Activated CD8-positive, alpha-beta memory T cell treated with anti-CD3 and anti-CD28 coated beads, Interleukin-2, amount 50 U/mL, for 1 hour (primary cell): ENCODE measurements around the gene ILF3.
"Not testable (repeated sequence)": the region's sequence is repeated elsewhere in the genome, so short reads cannot be mapped to it uniquely, and the experiment has no call there.

Source experiments
- DNase-seq: peaks from one replicate; pipeline ENCODE4 v3.0.0-alpha.2; 2020; ENCODE audit errors: extremely low read depth

ILF3 gene

DNA sequence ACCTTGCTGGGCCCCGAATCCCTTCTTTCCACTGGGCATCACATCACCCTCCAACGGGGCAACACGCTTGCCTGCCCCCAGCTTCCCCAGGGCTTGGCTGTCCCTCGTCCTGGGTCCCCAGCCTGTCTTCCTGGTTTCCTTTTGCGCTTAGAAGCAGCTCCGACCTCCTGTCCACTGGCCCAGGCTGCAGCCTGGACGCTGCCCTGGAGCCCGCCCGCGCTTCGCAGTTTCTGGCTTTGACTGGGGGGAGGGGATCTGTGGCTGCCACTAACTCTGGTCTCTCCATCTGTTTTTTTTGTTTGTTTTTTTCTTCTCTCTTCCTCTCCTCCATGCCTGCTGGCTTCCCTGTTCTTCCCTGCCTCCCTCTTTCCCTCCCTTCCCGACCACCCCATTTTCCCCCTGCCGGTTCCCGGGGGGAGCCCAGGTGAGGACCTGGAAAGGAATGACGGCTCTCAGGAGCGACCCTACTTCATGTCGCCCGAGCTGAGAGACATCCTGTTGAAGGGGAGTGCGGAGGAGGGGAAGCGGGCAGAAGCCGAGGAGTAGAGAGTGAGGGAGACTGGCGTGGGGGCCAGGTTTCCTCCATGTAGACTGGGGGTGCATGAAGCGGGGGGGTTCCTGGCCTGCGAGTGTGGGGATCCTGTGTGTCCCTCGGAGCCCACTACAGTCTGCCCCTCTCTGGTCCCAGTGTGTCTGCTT, 11.5 kb upstream of the ILF3 start:
- no peak for DNase-seq

DNA sequence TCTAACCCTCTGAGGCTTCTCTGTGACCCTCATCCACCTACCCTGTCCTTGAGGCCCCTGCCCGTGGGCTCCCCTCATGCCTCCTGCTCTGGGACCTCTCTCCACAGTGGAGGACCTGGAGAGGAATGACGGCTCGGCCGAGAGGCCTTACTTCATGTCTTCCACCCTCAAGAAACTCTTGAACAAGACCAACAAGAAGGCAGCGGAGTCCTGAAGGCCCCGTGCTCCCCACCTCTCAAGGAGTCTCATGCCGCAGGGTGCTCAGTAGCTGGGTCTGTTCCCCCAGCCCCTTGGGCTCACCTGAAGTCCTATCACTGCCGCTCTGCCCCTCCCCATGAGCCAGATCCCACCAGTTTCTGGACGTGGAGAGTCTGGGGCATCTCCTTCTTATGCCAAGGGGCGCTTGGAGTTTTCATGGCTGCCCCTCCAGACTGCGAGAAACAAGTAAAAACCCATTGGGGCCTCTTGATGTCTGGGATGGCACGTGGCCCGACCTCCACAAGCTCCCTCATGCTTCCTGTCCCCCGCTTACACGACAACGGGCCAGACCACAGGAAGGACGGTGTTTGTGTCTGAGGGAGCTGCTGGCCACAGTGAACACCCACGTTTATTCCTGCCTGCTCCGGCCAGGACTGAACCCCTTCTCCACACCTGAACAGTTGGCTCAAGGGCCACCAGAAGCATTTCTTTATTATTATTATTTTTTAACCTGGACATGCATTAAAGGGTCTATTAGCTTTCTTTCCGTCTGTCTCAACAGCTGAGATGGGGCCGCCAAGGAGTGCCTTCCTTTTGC, 10.8 kb upstream of the ILF3 start:
- DNase-seq, result no peak

DNA sequence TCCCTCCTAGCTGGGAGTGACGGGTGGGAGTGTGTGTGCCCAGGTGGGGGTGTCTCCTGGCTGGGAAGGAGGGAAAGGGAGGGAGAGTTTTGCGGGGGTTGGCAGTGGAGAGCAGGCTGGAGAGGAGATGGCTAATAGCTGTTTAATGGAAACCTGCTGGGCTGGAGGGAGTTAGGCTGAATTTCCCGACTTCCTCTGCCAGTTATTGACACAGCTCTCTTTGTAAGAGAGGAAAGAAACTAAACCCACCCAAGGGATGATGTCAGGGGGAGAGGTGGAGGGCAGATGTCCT, 10.2 kb upstream of the ILF3 start:
- no peak for DNase-seq

DNA sequence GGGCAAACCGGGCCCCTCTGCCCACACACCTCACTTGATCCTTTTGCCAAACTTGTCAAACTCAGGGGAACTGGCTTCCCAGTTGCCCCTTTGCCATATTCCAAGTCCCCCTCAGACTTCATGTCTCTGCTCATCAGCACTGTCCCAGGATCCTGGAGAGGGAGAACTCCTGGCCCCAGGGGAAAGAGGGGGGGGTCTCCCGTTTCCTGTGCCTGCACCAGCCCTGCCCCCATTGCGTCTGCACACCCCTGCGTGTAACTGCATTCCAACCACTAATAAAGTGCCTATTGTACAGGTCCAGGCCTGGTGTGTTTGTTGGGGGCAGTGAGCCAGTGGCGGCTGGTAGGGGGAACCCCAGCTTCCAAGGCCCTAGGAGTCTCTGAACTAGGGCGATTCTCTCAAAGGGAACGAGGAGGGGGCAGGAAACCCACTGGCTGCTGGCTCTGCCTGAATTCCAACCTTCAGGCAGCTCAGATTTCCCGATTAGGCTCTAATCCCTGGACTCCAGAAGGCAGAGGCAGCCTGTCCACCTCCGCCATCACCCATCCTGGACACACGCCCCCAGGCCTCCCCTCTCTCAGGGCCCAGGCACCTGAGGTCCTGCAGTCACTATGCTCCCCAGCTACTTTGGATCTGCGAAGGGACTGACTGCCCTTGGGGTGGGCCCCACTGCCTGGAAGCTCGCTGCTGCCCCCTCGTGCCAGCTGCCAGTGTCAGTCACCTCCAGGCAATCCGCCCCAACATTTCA, 9.7 kb upstream of the ILF3 start:
- peak; percentile 66 for DNase-seq

DNA sequence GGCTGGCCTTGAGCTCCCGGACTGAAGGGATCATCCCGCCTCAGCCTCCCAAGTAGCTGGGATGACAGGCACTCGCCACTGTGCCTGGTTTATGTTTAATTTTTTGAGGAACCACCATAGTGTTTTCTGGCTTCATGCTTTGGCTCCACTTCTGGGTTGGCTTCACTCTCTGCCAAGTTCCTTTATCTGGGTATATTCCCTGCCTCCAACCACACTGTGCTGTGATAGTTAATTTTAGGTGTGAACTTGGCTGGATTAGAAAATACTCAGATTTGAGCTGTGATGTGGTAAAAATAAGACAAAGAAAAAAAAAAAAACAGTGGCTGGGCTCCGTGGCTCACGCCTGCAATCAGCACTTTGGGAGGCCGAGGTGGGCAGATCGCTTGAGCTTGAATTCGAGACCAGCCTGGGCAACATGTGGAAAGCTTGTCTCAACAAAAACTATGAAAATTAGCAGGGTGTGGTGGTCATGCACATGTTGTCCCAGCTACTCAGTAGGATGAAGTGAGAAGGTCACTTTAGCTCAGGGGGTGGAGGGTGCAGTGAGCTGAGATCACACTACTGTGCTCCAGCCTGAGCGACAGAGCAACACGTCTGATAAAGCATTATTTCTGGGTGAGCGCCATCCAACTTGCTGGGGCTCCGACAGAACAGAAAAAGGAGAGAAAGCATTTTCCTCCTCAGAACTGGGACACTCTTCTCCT, 7.5 kb upstream of the ILF3 start:
- no peak for DNase-seq

DNA sequence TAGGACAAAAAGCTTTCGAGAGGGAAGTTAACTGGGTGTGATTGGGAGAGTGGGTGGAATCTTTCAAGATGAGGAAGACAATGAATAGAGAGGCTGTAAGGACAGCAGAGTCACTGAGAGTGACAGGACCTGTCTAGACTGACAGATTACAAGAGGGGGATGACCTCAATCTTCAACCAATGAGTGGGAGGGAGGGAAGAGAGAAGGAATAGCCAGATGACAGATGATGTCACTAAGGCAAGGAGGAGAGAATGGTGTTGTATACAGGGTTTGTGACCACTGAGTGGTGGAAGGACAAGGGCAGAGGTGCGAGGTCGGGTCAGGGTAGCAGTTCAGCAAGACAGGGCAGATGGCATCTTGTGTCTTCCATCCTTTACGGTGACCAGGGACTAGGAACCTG, 5.8 kb upstream of the ILF3 start:
- no peak for DNase-seq

DNA sequence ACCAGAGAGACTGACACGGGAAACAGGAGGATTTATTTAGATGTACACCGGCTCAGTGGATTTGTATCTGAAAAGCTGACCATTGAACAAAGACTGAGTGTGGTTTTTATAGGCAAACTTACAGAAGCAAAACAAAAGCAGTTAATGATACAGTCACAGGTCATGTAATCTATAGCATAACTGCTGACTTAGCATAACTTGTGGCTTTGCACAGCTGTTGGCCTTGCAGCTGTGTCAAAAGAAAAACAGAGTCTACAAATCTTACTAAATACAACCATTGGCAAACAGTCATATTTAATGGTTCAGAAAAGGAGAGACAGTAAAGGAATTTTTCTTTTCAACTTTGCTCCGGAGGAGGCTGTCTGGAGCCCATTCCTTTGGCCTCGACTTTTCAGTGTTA, 2.3 kb upstream of the ILF3 start:
- DNase-seq, result no peak

DNA sequence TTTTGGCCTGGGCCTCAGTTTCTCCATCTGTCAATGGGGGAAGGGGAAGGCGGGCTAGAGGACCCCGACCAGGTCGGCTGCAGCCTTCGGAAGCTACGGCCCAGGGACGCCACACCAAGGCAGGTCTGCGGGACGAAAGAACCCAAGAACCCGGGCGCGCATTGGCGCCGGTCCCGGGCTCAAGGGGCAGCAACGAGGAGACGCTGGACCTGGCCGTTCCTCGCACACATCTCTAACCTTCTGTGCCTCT, 739 bp upstream of the ILF3 start:
- no peak for DNase-seq

DNA sequence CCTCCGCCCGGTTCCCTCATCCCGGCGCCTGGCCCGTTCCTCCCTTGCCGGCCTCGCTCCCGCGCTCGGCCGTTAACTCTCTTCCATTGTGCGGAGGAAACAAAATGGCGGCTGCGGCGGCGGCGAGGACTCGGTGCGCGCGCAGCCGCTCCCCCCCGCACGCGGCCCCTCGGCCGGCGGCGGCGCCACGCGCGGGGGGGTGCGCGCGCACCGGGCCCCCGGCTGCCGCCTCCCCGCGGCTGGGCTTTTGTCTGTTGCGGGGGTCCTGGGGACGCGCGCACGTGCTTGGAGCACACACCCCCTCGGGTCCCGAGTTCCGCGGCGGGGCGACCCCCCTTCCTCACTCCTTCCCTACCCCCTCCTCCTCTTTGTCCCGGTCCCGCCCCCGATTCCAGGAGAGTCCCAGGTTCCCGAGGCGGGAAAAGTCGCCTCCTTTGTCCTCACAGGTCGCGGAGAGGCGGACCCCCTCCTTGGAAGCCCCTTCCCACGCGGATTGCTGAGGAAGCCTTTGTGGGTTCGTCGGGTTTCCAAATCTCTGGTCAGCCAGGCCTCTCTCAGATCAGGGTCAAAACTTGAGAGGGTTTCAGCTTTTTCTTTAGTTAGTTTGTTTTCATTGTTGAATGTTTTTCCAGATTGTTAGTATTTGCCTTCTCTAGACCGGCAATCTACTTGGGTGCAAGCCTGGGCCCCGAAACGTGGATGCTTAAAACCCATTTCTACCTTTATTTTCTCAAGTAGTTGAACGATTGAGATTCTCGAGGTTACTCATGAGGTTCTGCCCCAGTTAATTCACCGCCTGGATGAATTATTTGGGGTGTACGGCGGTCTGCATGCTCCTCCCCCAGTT, 687 bp downstream of the ILF3 start:
- DNase-seq, result no peak

DNA sequence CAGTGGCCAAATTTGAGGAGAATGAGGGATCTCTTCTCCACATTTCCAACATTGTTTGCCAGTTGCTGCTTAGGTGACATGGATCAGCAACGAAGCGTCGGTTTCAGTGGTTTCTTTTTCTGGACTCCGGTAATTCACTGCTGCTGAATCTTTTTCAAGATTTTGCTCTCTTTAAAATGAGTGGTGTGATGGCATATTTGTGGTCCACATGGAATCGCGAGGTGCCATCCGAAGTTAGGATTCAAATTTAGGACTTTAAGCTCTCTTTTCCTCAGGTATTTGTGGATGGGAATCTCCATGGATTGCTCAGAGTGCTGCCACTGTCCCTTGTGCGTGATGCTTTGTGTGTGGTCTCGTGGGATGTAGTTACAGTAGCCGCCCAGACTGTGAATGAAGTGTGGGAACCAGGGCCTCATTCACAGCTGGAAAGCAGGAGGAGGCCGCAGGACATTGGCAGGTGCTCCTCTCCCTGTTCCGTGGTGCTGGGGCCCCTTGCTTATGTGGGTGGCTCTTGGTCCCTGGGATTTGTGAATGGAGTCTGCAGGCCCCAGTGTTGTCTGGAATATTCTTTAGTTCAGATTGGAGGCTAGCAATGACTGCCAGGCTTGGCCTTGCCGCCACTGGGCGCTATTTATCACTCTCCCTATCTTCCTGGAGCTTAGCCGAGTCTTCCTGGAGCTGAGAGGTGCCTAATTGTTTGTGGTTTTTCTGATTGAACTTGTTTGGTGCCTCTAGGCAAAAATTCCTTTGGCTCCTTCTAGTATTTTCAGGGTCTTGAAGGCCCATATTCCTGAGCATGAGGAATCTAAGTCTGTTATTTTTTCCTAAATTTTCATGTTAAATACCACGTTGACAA, 1.5 kb downstream of the ILF3 start:
- DNase-seq, result no peak

DNA sequence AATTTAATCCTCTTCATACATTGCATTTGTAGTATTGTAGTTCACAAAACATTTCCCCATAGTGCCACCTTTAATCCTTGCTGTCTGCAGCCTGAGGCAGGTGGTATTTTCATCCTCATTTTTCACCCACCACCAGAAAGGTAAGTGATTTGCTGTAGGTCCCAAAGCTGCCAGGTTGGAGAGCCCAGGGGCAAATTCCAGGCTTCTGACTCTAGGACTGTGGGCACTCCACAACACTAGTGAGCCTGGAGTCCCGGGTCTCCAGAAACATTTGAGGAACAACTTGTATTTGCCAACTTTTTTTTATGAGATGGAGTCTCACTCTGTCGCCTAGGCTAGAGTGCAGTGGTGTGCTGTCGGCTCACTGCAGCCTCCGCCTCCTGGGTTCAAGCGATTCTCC, 6.2 kb downstream of the ILF3 start:
- no peak for DNase-seq

DNA sequence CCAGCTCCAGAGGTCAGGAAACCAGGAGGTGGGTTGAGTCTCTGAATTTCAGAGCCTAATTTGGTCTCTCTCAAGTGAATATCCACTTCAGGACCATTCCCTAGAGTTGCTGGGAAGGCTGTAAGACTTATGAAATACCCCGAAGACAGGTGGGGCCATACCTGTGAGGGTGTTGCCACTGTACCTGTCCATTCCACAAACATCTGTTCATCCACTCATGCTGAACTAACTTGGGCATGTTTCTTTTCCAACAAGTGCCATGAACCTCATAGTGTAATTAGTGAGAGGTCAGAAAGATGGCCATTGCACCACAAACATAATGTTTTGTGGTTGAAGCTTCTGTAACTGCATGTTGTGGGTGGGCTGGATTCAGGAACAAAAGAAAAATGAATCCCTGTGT, 7.8 kb downstream of the ILF3 start:
- no peak for DNase-seq

DNA sequence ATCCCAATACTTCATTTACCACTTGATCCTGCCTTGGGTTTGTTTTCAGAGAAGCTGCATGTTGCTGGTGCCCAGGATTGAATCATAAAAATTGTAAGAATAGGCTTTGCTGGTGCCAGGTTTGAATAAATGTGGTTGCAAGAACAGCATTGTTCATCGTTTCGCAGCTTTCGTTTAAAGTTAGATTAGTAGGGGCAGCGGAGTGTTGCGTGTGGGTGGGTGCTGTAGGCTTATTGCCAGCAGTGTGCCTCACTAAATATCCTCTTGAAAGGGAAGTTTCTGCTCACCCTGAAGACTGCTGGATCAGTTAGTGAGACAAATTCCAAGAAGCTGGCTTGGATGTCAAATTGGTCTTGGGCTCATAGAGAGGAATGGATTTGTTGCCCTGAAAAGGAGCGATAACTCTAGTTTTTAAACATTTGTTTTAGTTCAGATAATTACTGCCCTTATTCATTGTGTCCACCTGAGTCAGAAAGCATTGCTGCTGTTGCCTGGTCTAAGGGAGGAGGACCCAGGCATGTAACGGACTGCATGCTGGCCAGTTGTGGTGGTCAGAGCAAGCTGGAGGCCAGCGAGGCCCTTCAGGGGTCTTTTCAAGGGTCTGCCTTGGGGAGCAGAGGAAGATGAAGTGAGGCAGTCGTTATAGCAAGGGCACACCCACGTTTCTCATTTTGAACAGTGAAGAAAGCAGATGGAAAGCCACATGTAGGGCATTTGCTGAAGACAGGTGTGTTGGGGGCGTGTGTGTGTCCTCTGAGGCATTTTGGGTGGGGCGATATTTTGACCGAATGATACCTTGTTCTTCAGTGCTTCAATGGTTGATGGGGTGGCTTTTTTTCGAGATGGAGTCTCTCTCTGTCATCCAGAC, 8.5 kb downstream of the ILF3 start:
- no peak for DNase-seq

DNA sequence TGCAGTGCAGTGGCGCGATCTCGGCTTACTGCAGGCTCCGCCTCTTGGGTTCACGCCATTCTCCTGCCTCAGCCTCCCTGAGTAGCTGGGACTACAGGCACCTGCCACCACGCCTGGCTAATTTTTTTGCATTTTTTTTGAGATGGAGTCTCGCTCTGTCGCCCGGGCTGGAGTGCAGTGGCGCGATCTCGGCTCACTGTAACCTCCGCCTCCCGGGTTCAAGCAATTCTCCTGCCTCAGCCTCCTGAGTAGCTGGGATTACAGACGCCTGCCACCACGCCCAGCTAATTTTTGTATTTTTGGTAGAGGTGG, 9.1 kb downstream of the ILF3 start:
- not testable (repeated sequence) for DNase-seq

DNA sequence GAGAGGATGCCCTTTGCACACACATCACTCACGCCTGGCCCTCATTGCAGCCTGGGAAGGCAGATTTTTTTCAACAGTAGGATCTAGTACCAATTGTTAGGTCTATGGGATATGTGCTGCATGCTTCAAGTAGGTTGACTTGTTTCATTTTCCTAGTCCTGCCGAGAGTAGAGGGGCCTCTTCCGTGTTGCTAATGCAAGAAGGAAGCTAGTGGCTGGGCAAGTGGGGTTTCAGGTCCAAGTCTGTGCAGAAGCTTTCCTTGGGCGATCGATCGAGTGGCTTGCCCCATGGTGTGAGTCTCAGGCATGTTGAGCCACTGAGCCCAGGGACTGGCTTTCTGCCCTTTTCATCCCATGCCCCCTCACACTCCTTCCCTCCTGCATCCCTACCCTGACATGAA, 13.7 kb downstream of the ILF3 start:
- DNase-seq, result no peak

DNA sequence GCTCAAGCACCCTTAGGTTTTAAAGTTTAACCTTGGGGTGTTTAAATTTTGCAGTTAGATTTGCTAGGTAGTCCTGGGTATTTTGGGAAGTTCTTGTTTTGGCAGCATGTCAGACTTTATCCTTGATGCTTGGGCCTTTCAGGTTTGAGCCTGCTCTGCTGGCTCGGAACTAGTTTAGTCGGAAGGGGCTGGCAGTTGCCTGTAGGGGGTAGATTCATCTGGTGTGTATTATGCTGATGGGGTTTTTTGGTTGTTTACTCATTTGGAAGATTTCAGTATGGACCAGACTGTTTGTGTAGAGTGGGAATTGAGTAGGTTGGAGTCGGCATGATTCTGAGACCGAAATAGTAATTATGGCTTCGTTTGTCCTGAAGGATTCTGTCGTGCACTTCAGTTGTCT, 15.1 kb downstream of the ILF3 start:
- DNase-seq, result no peak

DNA sequence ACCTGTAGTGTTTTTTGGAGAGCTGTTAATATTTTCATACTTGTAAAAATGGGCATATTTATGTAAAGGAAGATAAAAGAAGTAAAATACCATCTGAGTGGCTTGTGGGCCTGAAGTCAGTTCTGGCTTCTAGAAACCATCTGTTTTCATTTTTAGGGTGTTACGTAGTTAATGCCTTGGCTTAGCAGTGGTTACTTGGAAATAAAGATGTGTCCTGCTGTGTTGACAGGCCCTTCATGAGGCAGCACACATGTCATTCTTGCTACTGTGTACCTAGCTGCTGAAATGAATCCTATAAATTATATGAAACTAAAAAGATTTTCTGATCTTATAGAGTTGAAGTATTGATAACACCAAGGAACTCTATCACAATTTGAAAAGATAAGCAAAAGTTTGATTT, 16.0 kb downstream of the ILF3 start:
- no peak for DNase-seq

DNA sequence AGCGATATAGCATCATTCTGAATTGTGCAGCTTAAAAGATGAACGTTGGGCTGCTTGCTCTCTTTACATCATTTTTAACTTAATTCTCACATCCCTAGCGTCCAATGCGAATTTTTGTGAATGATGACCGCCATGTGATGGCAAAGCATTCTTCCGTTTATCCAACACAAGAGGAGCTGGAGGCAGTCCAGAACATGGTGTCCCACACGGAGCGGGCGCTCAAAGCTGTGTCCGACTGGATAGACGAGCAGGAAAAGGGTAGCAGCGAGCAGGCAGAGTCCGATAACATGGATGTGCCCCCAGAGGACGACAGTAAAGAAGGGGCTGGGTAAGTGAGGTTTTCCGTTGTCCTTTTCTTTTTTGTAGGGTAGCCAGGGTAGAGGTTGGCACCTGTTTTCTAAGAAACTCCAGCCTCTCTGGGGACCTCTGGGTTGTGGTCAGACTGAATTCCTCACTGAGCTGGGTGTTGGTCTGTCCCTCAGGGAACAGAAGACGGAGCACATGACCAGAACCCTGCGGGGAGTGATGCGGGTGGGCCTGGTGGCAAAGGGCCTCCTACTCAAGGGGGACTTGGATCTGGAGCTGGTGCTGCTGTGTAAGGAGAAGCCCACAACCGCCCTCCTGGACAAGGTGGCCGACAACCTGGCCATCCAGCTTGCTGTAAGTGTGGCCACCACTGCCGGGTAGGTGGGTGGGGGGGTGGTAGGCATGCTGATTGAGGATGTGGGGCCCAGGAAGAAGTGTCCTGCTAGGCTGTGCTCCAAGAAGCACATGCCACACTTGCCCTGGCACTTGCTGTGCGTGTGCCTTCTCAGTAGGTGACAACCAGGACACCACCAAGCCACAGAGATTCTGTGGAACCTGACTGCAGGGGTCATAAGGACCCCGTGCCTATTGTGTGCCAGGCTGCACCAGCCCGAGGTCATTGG, 17.0 kb downstream of the ILF3 start:
- no peak for DNase-seq

DNA sequence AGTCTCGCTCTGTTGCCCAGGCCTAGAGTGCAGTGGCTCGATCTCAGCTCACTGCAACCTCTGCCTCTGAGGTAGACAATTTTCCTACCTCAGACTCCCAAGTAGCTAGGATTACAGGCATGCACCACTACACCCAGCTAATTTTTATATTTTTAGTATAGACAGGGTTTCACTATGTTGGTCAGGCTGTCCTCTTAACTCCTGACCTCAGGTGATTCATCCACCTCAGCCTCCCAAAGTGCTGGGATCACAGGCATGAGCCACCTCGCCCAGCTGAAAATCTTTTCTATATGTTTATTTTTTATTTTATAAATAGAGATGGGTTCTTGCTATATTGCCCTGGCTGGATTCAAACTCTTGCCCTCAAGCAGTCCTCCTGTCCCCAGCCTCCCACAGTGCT, 17.8 kb downstream of the ILF3 start:
- not testable (repeated sequence) for DNase-seq
